ENCODE data around the gene SLC26A2.
A peak's percentile ranks its signal among the peaks of the same experiment; 100 is the strongest.
"Not testable (repeated sequence)": the region's sequence is repeated elsewhere in the genome, so short reads cannot be mapped to it uniquely, and the experiment has no call there.

SLC26A2 gene

DNA sequence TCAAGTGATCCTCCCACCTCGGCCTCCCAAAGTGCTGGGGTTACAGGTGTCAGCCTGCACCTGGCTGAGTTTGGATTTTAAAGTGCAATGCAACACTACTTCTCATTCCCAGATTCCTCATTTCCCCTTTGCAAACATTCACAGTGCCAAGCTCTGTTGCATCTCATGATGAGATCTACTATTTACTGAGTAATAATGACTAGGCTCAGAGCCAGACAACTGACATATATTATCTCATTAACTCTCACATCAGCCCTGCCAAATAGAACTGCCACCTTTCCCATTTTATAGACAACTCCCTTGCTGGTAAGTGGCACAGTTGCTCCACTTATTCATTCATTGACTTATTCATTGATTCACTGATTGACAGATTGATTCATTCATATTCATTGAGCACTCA lies 22.9 kb upstream of the SLC26A2 start:
- no peak for DNase-seq (ENCODE audit: low spot score)

GRCh38 chr5:149938279-149938678 lies 22.3 kb upstream of the SLC26A2 start:
- DNase-seq (ENCODE audit: low spot score): no peak

DNA sequence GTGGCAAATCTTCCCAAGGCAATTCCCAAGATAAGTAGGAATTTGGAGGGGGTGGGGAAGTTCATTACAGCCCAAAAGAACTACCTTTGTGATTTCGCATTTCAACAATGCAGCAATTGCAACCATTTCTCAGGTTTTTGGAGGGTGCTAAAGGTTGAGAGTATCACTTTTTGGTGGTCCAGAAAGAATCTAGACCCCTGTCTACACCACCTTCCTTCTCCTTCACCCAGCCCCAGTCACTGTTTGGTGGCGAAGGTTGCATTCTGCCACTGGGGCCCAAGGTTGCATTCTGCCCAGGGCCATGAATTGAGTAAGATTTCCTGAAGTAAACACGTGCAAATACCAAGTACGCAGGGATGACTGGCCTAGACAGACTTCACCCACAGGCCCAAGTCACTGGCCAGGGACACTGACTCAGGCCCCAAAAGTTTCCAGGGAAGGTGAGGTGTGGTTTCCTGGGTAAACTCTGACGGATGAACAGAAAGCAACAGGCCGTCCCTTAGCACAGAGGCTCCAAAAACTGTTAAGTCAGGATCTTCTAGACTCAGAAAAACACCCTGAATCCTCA lies 21.7 kb upstream of the SLC26A2 start:
- no peak for DNase-seq (ENCODE audit: low spot score)

GRCh38 chr5:149939546-149939945 lies 21.0 kb upstream of the SLC26A2 start:
- DNase-seq (ENCODE audit: low spot score): no peak

- DNase-seq (ENCODE audit: low spot score): no peak
Measured at GRCh38 chr5:149940077-149940574, 20.4 kb upstream of the SLC26A2 start.

- no peak for DNase-seq (ENCODE audit: low spot score)
Measured at GRCh38 chr5:149940941-149941644, 19.5 kb upstream of the SLC26A2 start.

DNA sequence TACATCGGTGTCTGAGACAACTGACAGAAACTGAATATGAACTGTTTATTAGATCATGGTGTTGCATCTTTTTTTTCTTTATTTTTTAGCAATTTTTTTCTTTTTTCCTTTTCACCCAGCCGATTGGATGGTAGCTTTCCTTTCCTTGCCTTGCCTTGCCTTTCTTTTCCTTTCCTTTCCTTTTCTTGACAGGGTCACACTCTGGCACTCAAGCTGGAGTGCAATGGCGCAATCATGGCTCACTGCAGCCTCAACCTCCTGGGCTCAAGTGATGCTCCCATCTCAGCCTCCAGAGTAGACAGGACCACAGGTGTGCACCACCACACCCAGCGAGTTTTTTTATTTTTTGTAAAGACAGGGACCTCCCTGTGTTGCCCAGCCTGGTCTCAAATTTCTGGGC lies 18.8 kb upstream of the SLC26A2 start:
- no peak for DNase-seq (ENCODE audit: low spot score)

- no peak for DNase-seq (ENCODE audit: low spot score)
Measured at GRCh38 chr5:149942199-149942598, 18.4 kb upstream of the SLC26A2 start.

GRCh38 chr5:149942741-149943169 lies 17.8 kb upstream of the SLC26A2 start:
- not testable (repeated sequence) for DNase-seq (ENCODE audit: low spot score)

- not testable (repeated sequence) for DNase-seq (ENCODE audit: low spot score)
Measured at GRCh38 chr5:149943177-149943949, 17.2 kb upstream of the SLC26A2 start.

DNA sequence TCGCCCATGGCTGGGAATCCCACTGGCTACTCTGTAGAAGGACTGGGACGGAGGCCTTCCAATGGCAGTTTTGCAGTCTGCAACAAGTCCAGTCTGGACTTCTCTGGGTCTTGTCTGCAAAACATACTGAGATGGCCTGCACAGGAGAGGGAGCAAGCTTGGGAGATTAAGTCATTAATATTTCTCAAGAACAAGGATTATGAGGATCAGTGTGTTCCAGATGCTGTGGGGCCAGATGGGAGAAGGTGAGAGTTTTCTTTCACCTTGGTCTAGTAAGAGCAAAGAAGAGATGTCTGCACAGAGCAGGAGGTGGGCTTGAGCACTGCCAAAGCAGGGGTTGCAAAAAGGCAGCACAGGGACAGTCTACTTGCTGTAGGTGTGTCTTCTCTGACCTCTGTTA lies 15.9 kb upstream of the SLC26A2 start, which contains the start of gene PDE6A:
Gene PDE6A (minus strand): TSS at position 128 of the 400 bp plus-strand sequence. CDS start 120 bp downstream, at position 8.
- DNase-seq (ENCODE audit: low spot score): no peak

DNA sequence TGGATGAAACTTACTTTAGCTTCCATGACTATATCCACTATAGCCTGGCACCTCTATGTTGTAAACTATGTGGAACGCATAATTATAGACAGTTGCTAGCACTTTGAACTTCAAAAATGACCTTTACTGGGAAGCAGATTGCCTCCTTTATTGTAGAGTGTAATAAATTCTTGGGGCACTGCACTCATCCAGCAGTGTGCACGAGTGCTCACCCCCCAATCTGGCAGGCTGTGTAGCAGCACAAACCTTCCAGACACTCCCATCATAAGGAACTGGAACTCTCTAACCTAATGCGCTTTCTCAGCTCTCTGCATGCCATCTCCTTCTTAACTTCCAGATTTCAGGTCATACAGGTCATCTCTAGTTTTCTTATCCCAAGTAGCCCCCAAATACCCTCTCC lies 14.4 kb upstream of the SLC26A2 start:
- DNase-seq (ENCODE audit: low spot score): no peak

DNA sequence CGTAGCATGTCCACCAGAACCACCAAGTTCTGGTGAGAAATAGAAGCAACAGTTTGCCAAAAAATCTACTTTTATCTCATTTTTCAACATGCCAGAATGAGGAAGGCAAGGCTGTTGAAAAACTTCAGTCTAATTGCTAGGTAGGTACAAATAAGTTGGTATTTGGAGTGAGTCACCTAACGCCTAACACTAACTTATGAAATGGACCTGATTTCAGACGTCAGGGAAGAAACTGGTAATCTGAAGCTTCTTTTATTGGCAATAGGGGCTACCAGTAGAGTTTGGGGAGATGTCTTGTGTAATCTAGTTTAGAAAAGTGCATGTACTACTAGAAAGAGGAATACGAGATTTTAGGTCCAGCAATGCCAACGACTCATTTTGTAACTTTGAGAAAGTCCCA lies 11.6 kb upstream of the SLC26A2 start:
- DNase-seq (ENCODE audit: low spot score): no peak

DNA sequence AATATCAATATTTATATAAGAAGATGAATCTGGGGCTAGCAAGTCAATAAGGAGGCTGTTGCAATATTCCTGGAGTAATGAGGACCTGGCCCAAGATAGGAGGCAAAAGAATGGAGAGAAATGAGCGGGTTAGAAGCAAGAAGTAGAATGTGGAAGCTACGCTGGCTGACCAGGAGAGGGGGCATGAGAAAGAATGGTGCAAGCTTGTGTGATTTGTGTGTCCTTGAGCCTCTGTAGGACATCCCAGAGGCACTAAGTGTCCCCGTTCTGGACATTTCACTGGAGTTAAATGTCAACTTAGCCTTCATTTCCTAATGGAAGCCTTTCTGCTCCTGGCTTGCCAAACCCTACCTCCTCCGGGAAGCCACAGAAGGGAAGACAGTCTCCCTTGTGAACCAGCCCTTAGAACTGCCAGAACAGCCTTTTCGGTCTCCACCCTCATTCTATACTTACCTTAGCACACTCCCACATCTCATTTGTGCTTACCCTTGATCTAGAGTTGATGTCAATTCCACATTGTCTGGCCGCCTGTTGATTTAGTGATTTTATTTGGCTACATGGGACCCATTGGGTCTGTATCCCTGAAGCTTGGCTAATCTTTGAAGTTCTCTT lies 9.3 kb upstream of the SLC26A2 start:
- no peak for DNase-seq (ENCODE audit: low spot score)

- no peak for DNase-seq (ENCODE audit: low spot score)
Measured at GRCh38 chr5:149953436-149954121, 7.0 kb upstream of the SLC26A2 start.

DNA sequence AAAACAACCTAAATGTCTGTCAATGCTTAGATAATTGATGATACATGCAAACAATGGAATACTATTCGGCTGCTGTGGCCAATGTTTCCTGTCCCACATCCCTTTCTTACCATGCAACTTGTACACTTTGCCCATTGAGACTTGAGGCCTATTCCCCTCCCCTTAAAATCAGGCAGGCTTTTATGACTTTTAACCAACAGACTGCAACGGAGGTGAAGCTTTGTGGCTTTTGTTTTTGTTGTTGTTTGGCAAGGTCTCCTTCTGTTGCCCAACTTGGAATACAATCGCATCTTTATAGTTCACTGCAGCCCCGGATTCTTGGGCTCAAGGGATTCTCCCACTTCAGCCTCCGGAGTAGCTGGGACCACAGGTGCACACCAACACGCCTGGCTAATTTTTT lies 5.8 kb upstream of the SLC26A2 start:
- no peak for DNase-seq (ENCODE audit: low spot score)

DNA sequence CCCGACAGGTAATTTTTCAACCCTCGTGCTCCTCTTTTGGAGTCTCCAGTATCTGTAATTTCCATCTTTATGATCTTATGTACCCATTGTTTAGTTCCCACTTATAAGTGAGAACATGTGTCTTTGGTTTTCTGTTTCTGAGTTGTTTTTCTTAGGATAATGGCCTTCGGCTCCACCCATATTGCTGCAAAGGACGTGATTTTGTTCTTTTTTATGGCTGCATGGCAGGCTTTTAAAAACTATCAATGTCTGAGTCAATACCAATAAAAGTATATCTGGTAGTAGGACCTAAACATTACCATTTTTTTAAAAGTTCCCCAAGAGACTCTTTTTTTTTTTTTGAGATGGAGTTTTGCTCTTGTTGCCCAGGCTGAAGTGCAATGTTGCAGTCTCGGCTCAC lies 3.9 kb upstream of the SLC26A2 start:
- DNase-seq (ENCODE audit: low spot score): no peak

DNA sequence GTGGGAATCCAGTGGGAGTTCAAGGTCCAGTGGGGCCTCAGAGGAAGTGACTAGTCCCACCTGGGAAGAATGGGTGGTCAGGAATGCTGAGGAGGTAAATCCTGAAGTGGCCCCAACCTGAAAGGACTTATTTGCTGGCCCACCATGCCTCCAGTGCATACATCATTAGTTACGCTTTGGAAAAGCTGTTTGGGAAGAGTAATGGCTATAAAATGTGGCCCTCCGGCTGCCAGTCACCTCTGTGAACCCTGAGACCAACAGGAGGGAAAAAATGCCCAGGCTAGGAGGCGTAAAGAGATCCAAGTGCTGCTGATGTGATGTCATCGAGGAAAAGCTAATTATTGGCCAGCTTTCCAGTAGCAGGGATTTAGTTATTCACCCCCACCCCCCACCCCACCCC lies 2.7 kb upstream of the SLC26A2 start:
- no peak for DNase-seq (ENCODE audit: low spot score)

DNA sequence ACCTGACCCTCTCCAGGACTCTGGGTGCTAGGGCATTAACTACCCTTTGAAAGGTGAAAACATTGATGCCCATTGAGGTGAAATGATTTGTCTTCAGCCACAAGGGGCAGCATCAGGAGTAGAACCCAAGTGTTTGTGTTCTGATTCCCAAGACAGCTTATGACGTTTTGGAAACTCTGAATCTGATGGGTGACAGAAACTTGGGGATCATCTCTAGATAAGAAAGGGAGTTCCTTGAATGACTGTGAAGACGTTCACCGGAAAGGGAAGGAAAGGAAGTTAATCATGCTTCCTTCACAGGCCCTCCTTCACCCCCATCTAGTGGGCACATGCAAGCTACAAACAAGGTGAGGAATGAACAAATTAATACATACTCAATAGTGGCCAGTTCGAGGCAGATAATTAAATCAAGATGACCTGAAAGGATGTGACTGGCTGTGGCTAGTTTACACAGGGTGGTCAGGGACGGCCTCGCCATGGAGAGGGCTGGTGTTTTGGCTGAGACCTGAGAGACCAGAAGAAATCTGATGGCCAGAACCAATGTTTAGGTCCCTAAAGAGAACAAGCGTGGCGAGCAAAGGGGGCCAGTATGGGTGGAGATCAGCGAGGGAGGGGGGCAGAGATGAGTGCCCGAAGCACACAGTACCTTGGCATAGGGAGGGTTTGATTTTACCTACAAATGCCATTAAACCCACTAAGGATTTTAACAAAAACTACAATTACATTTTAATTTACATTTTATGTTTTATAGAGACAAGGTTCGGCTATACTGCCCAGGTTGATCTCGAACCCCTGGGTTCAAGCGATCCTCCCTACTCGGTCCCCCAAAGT lies 937 bp upstream of the SLC26A2 start:
- peak; percentile 74 for DNase-seq (ENCODE audit: low spot score)

- no peak for DNase-seq (ENCODE audit: low spot score)
Measured at GRCh38 chr5:149961186-149961685, 678 bp downstream of the SLC26A2 start.

GRCh38 chr5:149961957-149962409 lies 1.4 kb downstream of the SLC26A2 start:
- DNase-seq (ENCODE audit: low spot score): no peak

Data from germinal center (tissue), 1 donor.